NCI-H2196 (cell line): ENCODE data around the gene ZNF611.
"Not testable (repeated sequence)": the region's sequence is repeated elsewhere in the genome, so short reads cannot be mapped to it uniquely, and the experiment has no call there.

Experiments used
- DNase-seq: peaks from one replicate; lab custom pipeline; 2025; ENCODE audit not compliant: unreplicated experiment; lab: John Stamatoyannopoulos, UW

The ZNF611 gene

GRCh38 chr19:52734893-52735661 lies at the start of gene ZNF611:
Gene ZNF611 (minus strand): TSS chr19:52735044. CDS start chr19:52715894, 19,150 bp downstream.
- DNase-seq, result peak; percentile 93

DNA sequence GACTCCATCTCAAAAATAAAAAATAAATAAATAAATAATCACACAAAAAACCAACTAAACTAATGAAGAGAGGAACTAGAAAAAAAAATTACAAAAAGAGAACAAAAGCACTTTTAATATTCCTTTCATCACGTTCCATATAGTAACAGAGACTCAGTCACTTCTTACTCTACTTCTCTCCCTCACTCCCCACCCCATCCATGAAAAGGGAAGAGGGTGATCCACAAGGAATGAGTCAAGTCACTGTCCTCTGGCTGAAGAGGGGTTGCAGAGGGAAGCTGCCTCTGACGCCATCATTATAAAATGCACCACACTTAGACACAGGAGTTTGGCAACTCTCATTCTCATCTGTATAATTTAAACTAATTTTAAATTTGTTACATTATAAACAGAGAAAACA lies 48.0 kb upstream of the ZNF611 start:
- DNase-seq, result not testable (repeated sequence)

- no peak for DNase-seq
Observed at GRCh38 chr19:52778811-52779210, 44.0 kb upstream of the ZNF611 start.

- DNase-seq, result not testable (repeated sequence)
Observed at GRCh38 chr19:52756447-52756846, 21.6 kb upstream of the ZNF611 start.

GRCh38 chr19:52749780-52750179 lies 14.9 kb upstream of the ZNF611 start:
- DNase-seq, result no peak

DNA sequence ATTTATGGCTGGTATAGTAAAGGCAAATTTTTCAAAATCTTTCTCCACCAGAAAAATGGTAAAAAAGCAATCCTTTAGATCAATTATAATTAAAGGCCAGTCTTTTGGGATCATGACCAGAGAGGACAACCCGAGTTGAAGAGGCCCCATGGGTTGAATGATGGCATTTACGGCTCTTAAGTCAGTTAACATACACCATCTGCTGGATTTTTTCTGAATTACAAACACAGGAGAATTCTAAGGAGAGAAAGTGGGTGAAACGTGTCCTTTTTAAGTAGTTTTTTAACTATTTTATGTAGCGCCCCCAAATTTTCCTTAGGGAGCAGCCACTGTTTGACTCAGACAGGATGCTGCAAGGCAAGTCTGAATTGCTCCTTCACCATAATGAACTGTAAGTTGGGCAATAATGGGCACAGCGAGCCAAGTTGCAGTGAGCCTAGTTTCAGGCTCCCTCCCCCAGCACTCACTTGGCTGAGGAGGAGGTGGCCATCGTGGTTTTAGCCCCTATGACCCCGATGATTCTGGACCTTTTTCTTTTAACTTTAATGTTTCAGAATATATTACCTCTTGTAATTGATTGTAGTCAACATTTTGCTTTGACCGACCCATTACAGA lies 13.6 kb upstream of the ZNF611 start:
- no peak for DNase-seq

GRCh38 chr19:52745919-52746318 lies 11.1 kb upstream of the ZNF611 start:
- not testable (repeated sequence) for DNase-seq

- DNase-seq, result no peak
Observed at GRCh38 chr19:52743091-52743490, 8.2 kb upstream of the ZNF611 start.

DNA sequence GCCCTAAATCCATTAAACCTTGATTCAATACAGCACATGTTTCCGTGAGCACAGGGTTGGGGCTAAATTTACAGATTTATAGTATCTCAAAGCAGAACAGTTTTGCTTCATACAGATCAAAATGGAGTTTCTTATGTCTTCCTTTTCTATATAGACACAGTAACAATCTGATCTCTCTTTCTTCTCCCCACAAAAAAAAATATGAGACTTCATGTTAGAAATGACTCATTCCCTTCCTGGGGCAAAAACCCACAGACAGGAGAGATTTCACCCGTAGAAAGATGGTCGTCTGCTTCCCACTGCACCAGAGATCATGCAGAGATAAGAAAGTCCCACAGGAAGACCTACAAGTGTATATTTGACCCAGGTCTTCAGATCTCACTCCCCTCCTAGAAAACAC lies 7.7 kb upstream of the ZNF611 start:
- DNase-seq, result no peak

DNA sequence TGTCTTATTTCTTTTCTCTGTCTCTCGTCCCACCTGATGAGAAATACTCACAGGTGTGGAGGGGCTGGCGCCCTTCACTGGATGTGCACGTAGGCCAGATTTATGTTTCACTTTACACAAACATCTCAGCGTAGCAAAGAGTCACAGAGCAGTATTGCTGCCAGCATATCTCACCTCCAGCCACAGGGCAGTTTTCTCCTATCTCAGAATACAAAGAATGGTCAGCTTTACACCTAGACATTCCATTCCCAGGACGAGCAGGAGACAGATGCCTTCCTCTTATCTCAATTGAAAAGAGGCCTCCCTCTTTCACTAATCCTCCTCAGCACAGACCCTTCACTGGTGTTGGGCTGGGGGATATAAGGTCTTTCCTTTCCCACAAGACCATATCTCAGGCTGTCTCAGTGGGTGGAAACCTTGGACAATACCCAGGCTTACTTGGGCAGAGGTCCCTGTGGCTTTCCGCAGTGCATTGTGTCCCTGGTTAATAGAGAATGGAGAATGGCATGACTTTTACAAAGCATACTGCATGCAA lies 7.2 kb upstream of the ZNF611 start:
- DNase-seq, result no peak

DNA sequence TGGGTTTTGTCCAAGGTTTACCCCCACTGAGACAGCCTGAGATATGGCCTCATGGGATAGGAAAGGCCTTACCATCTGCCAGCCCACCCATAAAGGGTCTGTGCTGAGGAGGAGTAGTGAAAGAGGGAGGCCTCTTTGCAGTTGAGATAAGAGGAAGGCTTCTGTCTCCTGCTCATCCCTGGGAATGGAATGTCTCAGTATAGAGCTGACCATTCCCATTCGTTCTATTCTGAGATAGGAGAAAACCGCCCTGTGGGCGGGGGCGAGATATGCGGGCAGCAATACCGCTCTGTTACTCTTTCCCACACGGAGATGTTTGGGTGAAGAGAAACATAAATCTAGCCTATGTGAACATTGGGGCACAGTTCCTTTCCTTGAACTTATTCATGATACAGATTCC lies 6.5 kb upstream of the ZNF611 start:
- DNase-seq, result not testable (repeated sequence)

DNA sequence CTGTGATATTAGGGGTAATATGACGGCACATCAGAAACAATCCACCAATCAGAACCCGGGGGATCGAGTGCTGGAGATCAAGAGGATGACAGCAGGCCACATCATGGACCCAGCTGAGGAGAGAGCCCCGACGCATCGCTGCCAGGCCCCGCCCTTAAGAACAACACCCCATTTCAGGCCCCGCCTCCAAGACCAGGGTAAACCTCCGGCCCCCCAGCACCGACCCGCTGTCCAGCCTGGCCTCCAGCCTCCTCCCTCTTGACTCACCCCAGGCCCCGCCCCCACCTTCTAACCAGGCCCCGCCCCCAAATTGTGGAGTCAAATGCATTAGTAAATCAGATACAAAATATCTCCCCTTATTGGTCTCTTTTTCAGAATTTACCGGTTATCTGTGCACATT lies 4.7 kb upstream of the ZNF611 start:
- DNase-seq, result no peak

GRCh38 chr19:52735734-52736133 lies 890 bp upstream of the ZNF611 start:
- DNase-seq, result no peak

DNA sequence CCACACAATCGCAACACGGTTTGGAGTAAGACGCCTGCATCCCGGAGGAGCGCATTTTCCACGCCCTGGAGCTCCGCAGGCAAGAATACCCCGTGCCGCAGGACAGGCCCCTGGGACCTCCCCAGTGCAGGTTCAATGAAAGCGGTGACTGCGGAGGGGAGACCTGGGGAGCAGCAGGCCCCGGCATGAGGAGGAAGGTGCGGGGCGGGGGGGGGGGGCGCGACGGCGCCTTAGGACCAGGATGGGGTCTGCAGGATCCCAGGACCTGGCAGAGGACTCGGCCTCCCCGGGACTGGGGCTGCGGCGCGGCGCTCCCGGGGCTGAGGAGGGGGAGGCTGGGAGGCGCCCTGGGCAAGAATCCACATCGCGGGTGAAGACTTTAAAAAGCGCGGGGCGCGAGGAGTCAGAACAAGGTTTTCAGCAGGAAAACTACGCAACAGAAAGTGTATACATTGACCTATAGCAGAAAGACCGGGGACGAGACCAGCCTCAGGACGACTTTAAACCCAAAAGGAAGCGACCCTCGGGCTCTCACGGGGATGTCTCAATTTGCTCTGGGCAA lies 432 bp downstream of the ZNF611 start:
- no peak for DNase-seq

- not testable (repeated sequence) for DNase-seq
Observed at GRCh38 chr19:52726051-52726450, 8.8 kb downstream of the ZNF611 start.

DNA sequence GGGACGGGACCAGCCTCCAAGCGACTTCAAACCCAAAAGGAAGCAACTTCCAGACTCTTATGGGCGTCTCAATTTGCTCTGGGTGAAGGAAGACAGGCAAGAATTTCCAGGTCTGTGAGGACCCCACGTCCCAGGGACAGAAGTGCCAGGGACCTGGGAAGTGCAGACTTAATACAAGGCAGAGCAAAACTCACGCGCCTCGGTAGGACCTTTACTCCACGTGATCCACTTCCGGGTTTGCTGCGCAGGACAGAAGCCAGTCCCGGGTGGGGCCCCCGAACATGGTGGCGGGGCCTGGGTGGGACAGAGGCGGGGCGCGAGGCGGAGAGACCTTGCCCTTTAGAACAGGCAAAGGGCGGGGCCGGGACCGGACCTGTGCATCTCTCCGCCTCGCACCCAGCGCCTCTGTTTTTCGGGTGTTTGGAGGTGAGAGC lies 9.3 kb downstream of the ZNF611 start:
- no peak for DNase-seq

DNA sequence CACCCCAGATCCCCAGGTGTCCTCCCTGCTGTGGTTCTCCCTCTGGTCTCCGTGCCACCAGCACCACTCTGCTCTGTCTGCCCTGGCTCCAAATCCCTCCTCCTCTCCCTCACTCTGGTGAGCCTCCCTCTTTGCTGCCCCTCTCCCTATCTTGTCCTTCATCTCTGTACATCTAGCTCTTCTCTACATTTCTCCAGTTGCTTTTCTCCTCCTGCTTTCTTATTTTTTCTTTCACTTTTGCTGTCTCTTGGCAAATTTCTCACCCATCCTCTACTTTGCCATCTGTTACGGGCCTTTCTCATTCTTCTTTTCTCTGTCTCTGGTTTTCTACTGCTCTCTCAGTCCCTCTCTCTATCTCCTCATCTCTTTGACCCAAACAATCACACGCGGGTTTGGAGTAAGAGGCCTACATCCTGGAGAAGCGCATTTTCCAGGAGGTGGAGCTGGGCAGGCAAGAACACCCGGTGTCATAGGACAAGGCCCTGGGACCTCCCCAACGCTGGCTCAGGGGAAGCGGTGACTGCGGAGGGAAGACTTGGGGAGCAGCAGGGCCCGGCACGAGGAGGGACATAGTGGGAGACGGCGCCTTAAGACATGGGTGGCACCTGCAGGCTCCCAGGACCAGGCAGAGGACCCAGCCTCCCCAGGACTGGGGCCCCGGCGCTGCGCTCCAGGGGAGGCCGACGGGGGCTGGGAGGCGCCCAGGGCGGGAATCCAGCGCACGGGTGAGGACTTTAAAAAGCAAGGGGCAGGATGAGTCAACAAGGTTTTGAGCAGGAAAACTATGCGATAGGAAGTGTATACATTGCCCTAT lies 9.9 kb downstream of the ZNF611 start:
- DNase-seq, result no peak

DNA sequence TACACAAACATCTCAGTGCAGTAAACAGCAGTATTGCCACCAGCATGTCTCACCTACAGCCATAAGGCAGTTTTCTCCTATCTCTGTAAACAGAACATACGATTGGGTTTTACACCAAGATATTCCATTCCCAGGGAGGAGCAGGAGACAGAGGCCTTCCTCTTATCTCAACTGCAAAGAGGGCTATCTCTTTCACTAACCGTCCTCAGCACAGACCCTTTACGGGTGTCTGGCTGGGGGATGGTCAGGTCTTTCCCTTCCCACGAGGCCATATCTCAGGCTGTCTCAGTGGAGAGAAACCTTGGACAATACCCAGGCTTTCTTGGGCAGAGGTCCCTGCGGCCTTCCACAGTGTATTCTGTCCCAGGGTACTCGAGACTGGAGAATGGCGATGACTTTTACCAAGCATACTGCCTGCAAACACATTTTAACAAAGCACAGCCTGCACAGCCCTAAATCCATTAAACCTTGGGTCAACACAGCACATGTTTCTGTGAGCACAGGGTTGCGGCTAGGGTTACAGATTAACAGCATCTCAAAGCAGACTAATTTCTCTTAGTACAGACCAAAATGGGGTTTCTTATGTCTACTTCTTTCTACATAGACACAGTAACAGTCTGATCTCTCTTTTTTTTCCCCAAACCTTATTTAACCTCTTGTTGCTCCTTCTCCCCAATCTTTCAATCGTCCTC lies 10.8 kb downstream of the ZNF611 start:
- not testable (repeated sequence) for DNase-seq

GRCh38 chr19:52722062-52723003 lies 12.5 kb downstream of the ZNF611 start:
- no peak for DNase-seq
